Esophagus squamous epithelium (tissue), 5 donors: ENCODE data around the gene SLC30A3. TPM values are rescaled to one million over a fixed set of nuclear protein-coding genes. Genes with fewer than 3 reads are reported as not detected.
"Not testable (repeated sequence)": the region's sequence is repeated elsewhere in the genome, so short reads cannot be mapped to it uniquely, and the experiment has no call there.

Source experiments
- DNase-seq: peaks from one replicate; lab custom pipeline; 2025; lab: John Stamatoyannopoulos, UW
- H3K27ac ChIP-seq, 4 donors: fragments of 200-600 bp; sonication (generic); one replicate each; pipeline ENCODE4 v1.5.1; 2016 to 2019; ENCODE audit warnings: mild to moderate bottlenecking in 1 of 4
- H3K27me3 ChIP-seq, 4 donors: fragments of 200-600 bp; sonication (generic); 1 replicate in 3 of 4; 2 replicates in 1 of 4; pipeline versions ENCODE4 v1.5.1 to v1.6.0; 2017 to 2021; ENCODE audit warnings: antibody characterized with exemption in 1 of 4
- H3K36me3 ChIP-seq, 3 donors: fragments of 200-600 bp; sonication (generic); one replicate each; pipeline ENCODE4 v1.5.1; 2016 to 2019
- H3K4me1 ChIP-seq, 3 donors: fragments of 200-600 bp; sonication (generic); one replicate each; pipeline ENCODE4 v1.5.1; 2017 to 2019
- H3K4me3 ChIP-seq, 4 donors: fragments of 200-600 bp; sonication (generic); 1 replicate in 3 of 4; 2 replicates in 1 of 4; pipeline ENCODE4 v1.5.1; 2016 to 2019; ENCODE audit warnings: mild to moderate bottlenecking in 2 of 4, moderate library complexity in 1 of 4
- H3K9me3 ChIP-seq, 3 donors: fragments of 200-600 bp; sonication (generic); one replicate each; pipeline ENCODE4 v1.5.1; 2016 to 2019
- POLR2A ChIP-seq, 4 donors: fragments of 450-650 bp; IDR thresholded peaks; one replicate each; pipeline ENCODE4 v1.6.1; 2017; ENCODE audit warnings: antibody characterized with exemption in 4 of 4, mild to moderate bottlenecking in 4 of 4, moderate library complexity in 3 of 4
- WGBS, 2 donors: methylation state at CpG; one replicate each; pipeline ENCODE4 v1.1.5; 2018; 5-methylcytosine and 5-hydroxymethylcytosine counted together
- intact Hi-C: fragments of 100-400 bp; cut with DNase I; formaldehyde crosslinking; loops from one replicate; pipeline ENCODE4 v1.15.0; 2022
- total RNA-seq, 4 donors: library from RNA; depleted of rRNA; stranded (reverse); fragments of >200 nt; gene quantifications; one replicate each; pipeline ENCODE4 v1.1.0, GENCODE V29; 2016
- TF ChIP-seq, protein P1 (sequence below), 6 experiments: fragments of 450-650 bp in 4 of 6; fragments of 200-600 bp in 2 of 6; sonication (generic) in 2 of 6; IDR thresholded peaks; one replicate each; pipeline ENCODE4 v1.5.1; 2016 to 2019; ENCODE audit warnings: antibody characterized with exemption in 6 of 6, mild to moderate bottlenecking in 4 of 6, moderate library complexity in 4 of 6
- donor health status: DM: yes; HTN: yes; CAD: no.

The SLC30A3 gene
- total RNA-seq, 4 donors from 2014 or later = 0.18 to 0.19 TPM; not detected in 2

DNA sequence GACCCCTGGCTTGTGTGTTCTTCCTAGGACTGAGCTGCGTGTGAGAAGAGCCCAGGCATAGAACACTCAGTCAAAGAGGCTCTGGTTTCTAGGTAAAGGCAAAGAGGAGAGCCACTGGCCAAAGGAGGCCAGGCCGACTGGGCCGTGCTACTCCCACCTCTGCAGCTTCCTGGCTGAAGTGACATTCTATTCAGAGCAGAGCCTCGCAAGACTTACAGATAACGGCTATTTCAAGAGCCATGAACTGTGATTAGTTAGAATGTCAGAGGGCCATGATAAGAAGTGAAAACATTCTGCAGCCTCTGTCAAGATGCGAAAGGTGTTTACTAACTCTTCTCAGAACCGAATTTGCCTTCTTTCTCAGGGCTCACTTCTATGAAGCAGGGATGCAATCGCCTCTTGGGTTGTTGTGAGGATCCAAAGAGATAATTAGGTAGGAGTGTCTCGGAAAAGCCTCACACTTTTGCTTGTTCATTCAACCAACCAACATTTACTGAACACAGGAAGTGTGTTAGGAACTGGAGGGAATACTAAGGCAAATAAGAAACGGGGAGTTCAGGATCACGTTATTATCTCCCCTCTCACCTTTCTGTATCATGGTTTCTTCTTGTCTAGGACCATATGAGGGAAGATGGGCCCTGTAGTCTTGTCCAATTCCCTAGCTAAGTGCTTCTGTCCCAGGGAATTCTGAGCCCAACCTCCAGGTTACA, 8.9 kb upstream of the SLC30A3 start:
- WGBS, 2 donors = 63 to 72% methylated on average over 9 to 11 of the region's 11 CpGs
- Histone ChIP-seq H3K4me1 (no peaks in the 10 kb centered on the region), H3K36me3 (no peaks in the 10 kb centered on the region), H3K27me3 (peaks cover 0 to 86% (median 0%) of the 10 kb centered on the region in 4 donors), H3K4me3 (no peak overlapping the region), H3K27ac (no peak overlapping the region), H3K9me3 (no peaks in the 10 kb centered on the region)
- no peak for TF ChIP-seq POLR2A (IDR thresholded peaks at IDR 0.05)
- TF ChIP-seq, protein P1, sequence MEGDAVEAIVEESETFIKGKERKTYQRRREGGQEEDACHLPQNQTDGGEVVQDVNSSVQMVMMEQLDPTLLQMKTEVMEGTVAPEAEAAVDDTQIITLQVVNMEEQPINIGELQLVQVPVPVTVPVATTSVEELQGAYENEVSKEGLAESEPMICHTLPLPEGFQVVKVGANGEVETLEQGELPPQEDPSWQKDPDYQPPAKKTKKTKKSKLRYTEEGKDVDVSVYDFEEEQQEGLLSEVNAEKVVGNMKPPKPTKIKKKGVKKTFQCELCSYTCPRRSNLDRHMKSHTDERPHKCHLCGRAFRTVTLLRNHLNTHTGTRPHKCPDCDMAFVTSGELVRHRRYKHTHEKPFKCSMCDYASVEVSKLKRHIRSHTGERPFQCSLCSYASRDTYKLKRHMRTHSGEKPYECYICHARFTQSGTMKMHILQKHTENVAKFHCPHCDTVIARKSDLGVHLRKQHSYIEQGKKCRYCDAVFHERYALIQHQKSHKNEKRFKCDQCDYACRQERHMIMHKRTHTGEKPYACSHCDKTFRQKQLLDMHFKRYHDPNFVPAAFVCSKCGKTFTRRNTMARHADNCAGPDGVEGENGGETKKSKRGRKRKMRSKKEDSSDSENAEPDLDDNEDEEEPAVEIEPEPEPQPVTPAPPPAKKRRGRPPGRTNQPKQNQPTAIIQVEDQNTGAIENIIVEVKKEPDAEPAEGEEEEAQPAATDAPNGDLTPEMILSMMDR (IDR thresholded peaks at IDR 0.05) = no peak
- intact Hi-C loops = loop anchor here (10.0 kb wide), 1 partner anchor 167 kb away; no protein-coding TSS in a partner anchor
- DNase-seq = no peak

DNA sequence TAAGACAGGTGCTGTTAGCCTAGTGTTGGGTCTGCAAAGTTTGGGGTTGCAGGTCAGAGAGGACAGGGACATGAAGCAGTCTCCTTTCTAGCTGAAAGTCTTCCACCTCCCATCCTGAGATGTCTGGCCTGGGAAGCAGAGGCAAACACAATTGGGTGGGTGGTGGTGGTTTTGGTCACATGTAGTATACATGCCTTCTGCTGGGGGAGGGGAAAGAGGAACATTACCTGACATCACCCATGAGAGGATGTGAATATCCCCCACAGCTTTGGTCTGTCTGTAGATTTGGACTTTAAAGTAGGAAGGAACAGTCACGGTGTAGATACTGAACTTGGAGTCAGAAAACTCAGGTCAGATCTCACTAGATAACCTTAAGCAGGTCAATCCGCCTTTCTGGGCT, 7.8 kb upstream of the SLC30A3 start:
- Histone ChIP-seq H3K9me3 (no peaks in the 10 kb centered on the region), H3K27ac (no peak overlapping the region), H3K4me1 (no peaks in the 10 kb centered on the region), H3K27me3 (peaks cover 0 to 89% (median 2%) of the 10 kb centered on the region in 4 donors), H3K4me3 (no peak overlapping the region), H3K36me3 (no peaks in the 10 kb centered on the region)
- TF ChIP-seq POLR2A (IDR thresholded peaks at IDR 0.05) = no peak
- TF ChIP-seq, protein P1 (IDR thresholded peaks at IDR 0.05) = no peak
- intact Hi-C loops = loop anchor here (10.0 kb wide), 1 partner anchor 166 kb away; no protein-coding TSS in a partner anchor
- no peak for DNase-seq
- WGBS, 2 donors = 67 to 79% methylated on average over 2 of the region's 2 CpGs

DNA sequence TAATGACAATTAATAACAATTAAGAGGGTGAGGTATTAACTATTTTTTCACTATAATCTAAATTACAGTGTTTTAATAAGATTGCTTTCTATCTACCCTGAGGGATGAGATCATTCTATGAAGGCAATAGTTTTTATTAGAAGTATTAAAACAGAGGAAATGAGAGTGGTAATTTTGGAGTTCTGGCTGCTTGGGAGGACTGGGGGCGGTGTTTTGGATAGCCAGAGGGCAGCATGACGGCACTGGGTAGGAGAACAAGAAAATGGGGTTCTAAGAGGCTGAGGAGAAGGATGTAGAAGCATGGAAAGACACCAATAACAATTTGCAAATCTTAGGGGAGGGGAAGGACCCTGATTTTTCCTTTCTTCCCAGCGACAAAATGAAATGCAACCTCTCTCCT, 7.3 kb upstream of the SLC30A3 start:
- intact Hi-C loops = loop anchor here (10.0 kb wide), 1 partner anchor 165 kb away; no protein-coding TSS in a partner anchor
- TF ChIP-seq, protein P1 (IDR thresholded peaks at IDR 0.05) = no peak
- no peak for TF ChIP-seq POLR2A (IDR thresholded peaks at IDR 0.05)
- DNase-seq = no peak
- Histone ChIP-seq H3K4me1 (peaks cover 1 to 5% (median 2%) of the 10 kb centered on the region in 3 donors), H3K4me3 (no peak overlapping the region), H3K9me3 (no peaks in the 10 kb centered on the region), H3K27ac (no peak overlapping the region), H3K27me3 (peaks cover 0 to 89% (median 6%) of the 10 kb centered on the region in 4 donors), H3K36me3 (no peaks in the 10 kb centered on the region)
- WGBS, 2 donors = 57 to 63% methylated on average over 3 of the region's 3 CpGs

DNA sequence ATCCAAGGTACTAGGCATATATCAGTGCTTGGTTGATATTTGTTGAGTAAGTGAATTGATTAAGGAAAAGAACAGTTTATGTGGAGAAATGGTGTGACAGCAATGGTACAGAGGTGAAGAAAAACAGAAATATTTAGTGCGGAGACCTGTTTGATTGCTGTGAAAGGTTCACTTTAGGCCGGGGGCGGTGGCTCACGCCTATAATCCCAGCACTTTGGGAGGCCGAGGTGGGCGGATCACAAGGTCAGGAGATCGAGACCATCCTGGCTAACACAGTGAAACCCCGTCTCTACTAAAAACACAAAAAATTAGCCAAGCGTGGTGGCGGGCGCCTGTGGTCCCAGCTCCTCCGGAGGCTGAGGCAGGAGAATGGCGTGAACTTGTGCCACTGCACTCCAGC, 5.4 kb upstream of the SLC30A3 start:
- H3K36me3 ChIP-seq, intact Hi-C loops, DNase-seq, H3K4me3 ChIP-seq, H3K9me3 ChIP-seq, H3K27ac ChIP-seq: not testable (repeated sequence)
- WGBS, 2 donors = 88 to 94% methylated on average over 10 to 13 of the region's 13 CpGs
- peaks cover 3 to 93% (median 13%) of the 10 kb centered on the region in 4 donors for H3K27me3 ChIP-seq
- H3K4me1 ChIP-seq = peaks cover 17 to 23% (median 20%) of the 10 kb centered on the region in 3 donors

DNA sequence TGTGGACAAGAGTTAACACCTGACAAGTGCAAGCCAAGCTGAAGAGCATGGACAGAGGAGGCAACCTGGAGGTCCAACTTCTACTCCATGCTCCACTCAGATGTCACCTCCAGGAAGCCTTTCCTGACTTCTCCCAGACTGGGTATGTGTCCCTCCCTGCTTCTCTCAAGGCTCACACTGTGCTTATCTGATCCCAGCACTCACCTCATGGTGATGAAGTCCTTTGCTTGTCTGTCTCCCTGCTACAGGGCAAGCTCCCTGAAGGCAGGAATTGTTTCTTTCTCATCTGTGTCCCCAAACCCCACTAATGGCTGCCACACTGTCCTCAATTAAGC, 2.7 kb upstream of the SLC30A3 start:
- Histone ChIP-seq H3K27ac (no peak overlapping the region), H3K36me3 (no peaks in the 10 kb centered on the region), H3K9me3 (no peaks in the 10 kb centered on the region), H3K4me1 (peaks cover 30 to 41% (median 32%) of the 10 kb centered on the region in 3 donors), H3K4me3 (no peak overlapping the region), H3K27me3 (peaks cover 15 to 98% (median 28%) of the 10 kb centered on the region in 4 donors)
- TF ChIP-seq, protein P1 (IDR thresholded peaks at IDR 0.05) = no peak
- no peak for DNase-seq
- intact Hi-C loops = no loop called here
